Measurements from ENCODE around the gene CACNB2. TPM values are rescaled to one million over a fixed set of nuclear protein-coding genes. Genes with fewer than 3 reads are reported as not detected.

CACNB2 gene
- total RNA-seq, 1 experiment from 2014 or later: not detected

DNA sequence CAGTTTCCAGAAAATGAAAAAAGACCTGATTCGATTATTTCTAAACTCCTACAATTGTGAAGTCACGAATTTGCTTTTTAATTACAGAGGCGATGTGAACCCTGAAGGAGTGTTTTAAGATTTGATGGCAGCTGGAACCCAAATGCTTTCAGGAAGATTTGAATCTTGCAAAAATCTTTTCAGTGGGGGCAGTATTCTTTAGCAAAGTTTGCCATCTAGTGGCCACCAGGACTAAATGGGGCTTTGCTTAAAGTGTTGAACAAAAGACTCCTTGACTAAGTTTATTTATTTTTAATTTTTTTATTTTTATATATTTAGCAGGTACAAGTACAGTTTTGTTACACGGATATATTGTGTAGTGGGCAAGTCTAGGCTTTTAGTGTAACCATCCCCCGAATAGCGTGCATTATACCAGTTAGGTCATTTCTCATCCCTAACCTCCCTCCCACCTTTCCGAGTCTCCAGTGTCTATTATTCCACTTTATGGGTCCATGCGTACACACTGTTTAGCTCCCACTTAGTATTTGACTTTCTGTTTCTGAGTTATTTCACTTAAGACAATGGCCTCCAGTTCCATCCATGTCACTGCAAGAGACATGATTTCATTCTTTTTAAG, 98.8 kb downstream of the CACNB2 start:
- intact Hi-C loops (cut with micrococcal nuclease; ENCODE audit: unreplicated experiment): loop anchor here (5.0 to 10.0 kb wide), 2 partner anchors 632 to 804 kb away; no protein-coding TSS in a partner anchor
- no peaks in the 10 kb centered on the region for H3K4me1 ChIP-seq (replicated peaks; ENCODE audit: insufficient read depth)
- no peaks in the 10 kb centered on the region for H3K79me2 ChIP-seq (ENCODE audit: low read depth)
- no peaks in the 10 kb centered on the region for H3K27me3 ChIP-seq (ENCODE audit: insufficient read depth, low read depth)
- CTCF ChIA-PET: no interaction called here
- H3K4me3 ChIP-seq: no peak overlapping the region
- TF ChIP-seq, protein P1, sequence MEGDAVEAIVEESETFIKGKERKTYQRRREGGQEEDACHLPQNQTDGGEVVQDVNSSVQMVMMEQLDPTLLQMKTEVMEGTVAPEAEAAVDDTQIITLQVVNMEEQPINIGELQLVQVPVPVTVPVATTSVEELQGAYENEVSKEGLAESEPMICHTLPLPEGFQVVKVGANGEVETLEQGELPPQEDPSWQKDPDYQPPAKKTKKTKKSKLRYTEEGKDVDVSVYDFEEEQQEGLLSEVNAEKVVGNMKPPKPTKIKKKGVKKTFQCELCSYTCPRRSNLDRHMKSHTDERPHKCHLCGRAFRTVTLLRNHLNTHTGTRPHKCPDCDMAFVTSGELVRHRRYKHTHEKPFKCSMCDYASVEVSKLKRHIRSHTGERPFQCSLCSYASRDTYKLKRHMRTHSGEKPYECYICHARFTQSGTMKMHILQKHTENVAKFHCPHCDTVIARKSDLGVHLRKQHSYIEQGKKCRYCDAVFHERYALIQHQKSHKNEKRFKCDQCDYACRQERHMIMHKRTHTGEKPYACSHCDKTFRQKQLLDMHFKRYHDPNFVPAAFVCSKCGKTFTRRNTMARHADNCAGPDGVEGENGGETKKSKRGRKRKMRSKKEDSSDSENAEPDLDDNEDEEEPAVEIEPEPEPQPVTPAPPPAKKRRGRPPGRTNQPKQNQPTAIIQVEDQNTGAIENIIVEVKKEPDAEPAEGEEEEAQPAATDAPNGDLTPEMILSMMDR (conservative IDR thresholded peaks at IDR 0.05): peak; percentile 55; the same call in 1 of the 2 replicates
- TF ChIP-seq EZH2 (IDR thresholded peaks at IDR 0.05; ENCODE audit: low read depth): no peak
- DNase-seq: peak in 1 of 2 experiments; percentile 1
- H2AFZ ChIP-seq: no peak overlapping the region
- no TSS peak for BruUV-seq (replicated peaks)
- H3K9me2 ChIP-seq (ENCODE audit: insufficient read depth): no peaks in the 10 kb centered on the region
- no peaks in the 10 kb centered on the region for H3F3A ChIP-seq (ENCODE audit: insufficient read depth, low read depth)
- H3K4me2 ChIP-seq: no peak overlapping the region
- H4K20me1 ChIP-seq (ENCODE audit: insufficient read depth): no peaks in the 10 kb centered on the region
- no peaks in the 10 kb centered on the region for H3K36me3 ChIP-seq (ENCODE audit: low read depth)
- H3K27ac ChIP-seq: no peak overlapping the region
- POLR2A ChIA-PET (ENCODE audit: unreplicated experiment): no interaction called here
- no peaks in the 10 kb centered on the region for H3K9me3 ChIP-seq (ENCODE audit: insufficient read depth, low read depth)

DNA sequence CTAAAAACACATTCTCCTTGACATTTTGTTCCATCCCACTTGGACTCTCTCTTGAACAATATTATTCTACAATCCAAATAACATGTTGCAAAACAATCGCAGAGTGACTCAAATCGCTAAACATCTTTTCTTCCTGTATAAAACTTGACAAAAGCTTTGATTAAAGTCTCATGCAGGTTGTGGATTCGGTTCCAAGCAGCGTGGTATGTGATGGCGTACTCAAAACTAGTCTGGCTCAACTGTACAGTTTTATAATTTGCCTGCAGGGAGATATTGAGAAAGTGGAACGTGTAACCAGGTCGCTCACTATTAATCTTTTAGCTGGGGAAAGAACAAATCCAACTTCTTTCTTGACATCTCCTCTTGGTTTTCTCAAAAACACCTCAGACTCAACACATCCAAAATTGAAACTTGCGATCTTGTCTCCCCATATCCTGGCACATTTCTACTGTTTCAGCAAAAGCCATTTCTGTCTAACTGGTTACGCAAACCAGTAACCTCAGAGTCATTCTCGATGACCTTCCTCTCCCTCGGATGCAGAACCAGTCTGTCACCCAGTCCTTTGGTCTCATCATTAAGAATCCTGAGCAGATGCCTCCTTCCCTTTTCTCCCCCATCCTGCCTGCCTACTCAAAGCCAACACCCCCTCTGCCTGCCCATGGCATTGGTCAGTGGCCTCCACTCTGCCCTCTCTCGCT, 100.1 kb downstream of the CACNB2 start:
- BruUV-seq (replicated peaks): no TSS peak
- no peak for TF ChIP-seq EZH2 (IDR thresholded peaks at IDR 0.05; ENCODE audit: low read depth)
- TF ChIP-seq, protein P1 (conservative IDR thresholded peaks at IDR 0.05): no peak
- Histone ChIP-seq H3K4me3 (no peak overlapping the region), H2AFZ (no peak overlapping the region), H3K36me3 (ENCODE audit: low read depth) (no peaks in the 10 kb centered on the region), H3K79me2 (ENCODE audit: low read depth) (no peaks in the 10 kb centered on the region), H3K27me3 (ENCODE audit: insufficient read depth, low read depth) (no peaks in the 10 kb centered on the region), H3K9me3 (ENCODE audit: insufficient read depth, low read depth) (no peaks in the 10 kb centered on the region), H4K20me1 (ENCODE audit: insufficient read depth) (no peaks in the 10 kb centered on the region), H3K4me2 (no peak overlapping the region), H3K4me1 (replicated peaks; ENCODE audit: insufficient read depth) (no peaks in the 10 kb centered on the region), H3K9me2 (ENCODE audit: insufficient read depth) (no peaks in the 10 kb centered on the region), H3K27ac (no peak overlapping the region), H3F3A (ENCODE audit: insufficient read depth, low read depth) (no peaks in the 10 kb centered on the region)
- ChIA-PET POLR2A (ENCODE audit: unreplicated experiment) (no interaction called here), CTCF (interaction anchor here (0.6 kb wide), 1 partner anchor 632 kb away, joined by 12 read pairs; no protein-coding TSS in a partner anchor)
- intact Hi-C loops (cut with micrococcal nuclease; ENCODE audit: unreplicated experiment): no loop called here
- no peak for DNase-seq

DNA sequence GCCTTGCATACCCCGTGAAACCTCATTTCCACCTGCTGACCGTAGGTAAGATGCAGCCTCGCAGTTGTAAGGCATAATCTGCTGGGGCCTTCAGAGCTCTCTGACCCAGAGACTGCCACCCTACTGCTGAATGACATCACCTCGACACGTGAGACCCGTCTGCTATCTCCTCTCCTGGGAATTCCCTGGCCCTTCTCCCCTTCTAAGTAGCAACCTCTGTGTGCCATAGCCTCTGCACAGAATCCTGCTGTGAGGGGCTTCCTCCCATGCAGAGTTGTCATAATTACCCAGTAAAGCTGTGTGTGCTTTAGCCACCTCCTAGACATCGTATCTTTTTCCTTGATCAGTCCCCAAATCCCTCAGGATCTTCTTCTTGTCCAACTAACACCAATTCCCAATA, 106.7 kb downstream of the CACNB2 start:
- H2AFZ ChIP-seq: no peak overlapping the region
- intact Hi-C loops (cut with micrococcal nuclease; ENCODE audit: unreplicated experiment): no loop called here
- BruUV-seq (replicated peaks): no TSS peak
- H3K9me2 ChIP-seq (ENCODE audit: insufficient read depth): no peaks in the 10 kb centered on the region
- no peak overlapping the region for H3K27ac ChIP-seq
- no peaks in the 10 kb centered on the region for H4K20me1 ChIP-seq (ENCODE audit: insufficient read depth)
- H3K9me3 ChIP-seq (ENCODE audit: insufficient read depth, low read depth): no peaks in the 10 kb centered on the region
- no peak for DNase-seq
- no peaks in the 10 kb centered on the region for H3K79me2 ChIP-seq (ENCODE audit: low read depth)
- no peaks in the 10 kb centered on the region for H3K36me3 ChIP-seq (ENCODE audit: low read depth)
- ChIA-PET POLR2A (ENCODE audit: unreplicated experiment) (no interaction called here), CTCF (no interaction called here)
- no peak for TF ChIP-seq EZH2 (IDR thresholded peaks at IDR 0.05; ENCODE audit: low read depth)
- TF ChIP-seq, protein P1 (conservative IDR thresholded peaks at IDR 0.05): no peak
- H3F3A ChIP-seq (ENCODE audit: insufficient read depth, low read depth): no peaks in the 10 kb centered on the region
- H3K4me2 ChIP-seq: no peak overlapping the region
- H3K4me3 ChIP-seq: no peak overlapping the region
- H3K27me3 ChIP-seq (ENCODE audit: insufficient read depth, low read depth): no peaks in the 10 kb centered on the region
- H3K4me1 ChIP-seq (replicated peaks; ENCODE audit: insufficient read depth): no peaks in the 10 kb centered on the region
